Ovary (tissue), 3 donors: Measurements from ENCODE around the gene CLMN.

ENCODE experiments used
- CTCF ChIP-seq, 3 donors: fragments of 450-650 bp in 2 of 3; fragments of 200-600 bp in 1 of 3; IDR thresholded peaks; one replicate each; pipeline versions ENCODE4 v1.5.1 to v1.8.0; 2016 to 2022; ENCODE audit warnings: antibody characterized with exemption in 3 of 3, mild to moderate bottlenecking in 1 of 3
- POLR2A ChIP-seq: fragments of 450-650 bp; IDR thresholded peaks from one replicate; pipeline ENCODE4 v1.6.1; 2017; ENCODE audit warnings: antibody characterized with exemption, mild to moderate bottlenecking, moderate library complexity
- donor health status: DM: no; HTN: no; CAD: no.

- TF ChIP-seq CTCF (IDR thresholded peaks at IDR 0.05) (no peak), POLR2A (no peak)
Observed at GRCh38 chr14:95228240-95228639, 91.5 kb downstream of the CLMN start.
